Spleen (tissue), 3 donors: Measurements from ENCODE around the gene SAFB.
A peak's percentile ranks its signal among the peaks of the same experiment; 100 is the strongest.

Experiments used
- POLR2A ChIP-seq, 3 donors: fragments of 450-650 bp; IDR thresholded peaks; one replicate each; pipeline ENCODE4 v1.5.1; 2017; ENCODE audit warnings: antibody characterized with exemption in 3 of 3, mild to moderate bottlenecking in 1 of 3
- POLR2AphosphoS5 ChIP-seq, 3 donors: sonication (generic); formaldehyde crosslinking; IDR thresholded peaks; one replicate each; pipeline ENCODE4 v1.5.1; 2017; ENCODE audit warnings: antibody characterized with exemption in 3 of 3

DNA sequence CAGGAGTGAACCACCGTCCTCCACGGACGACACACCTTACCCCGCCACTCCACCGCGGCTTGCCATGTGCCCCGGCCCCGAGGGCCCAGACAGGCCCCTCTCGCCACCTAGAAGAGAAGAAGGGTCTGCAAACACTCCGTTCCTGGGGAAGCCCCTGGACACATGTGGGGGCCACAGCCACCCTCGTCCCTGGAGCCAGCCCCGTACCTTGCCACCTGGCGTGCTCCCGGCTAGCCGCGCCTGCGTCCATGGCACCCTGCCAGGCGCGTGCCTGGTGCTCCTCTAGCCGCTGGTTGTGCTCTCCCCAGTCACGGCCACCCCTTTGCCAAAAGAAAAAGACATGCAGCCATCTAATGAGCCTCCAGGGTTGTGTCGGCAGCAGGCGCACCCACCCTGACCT, 35.2 kb upstream of the SAFB start:
- TF ChIP-seq POLR2AphosphoS5 (IDR thresholded peaks at IDR 0.05), result peak in 1 of 3 donors; percentile 65
- no peak for TF ChIP-seq POLR2A (IDR thresholded peaks at IDR 0.05)
